GM13977 (cell line): ENCODE results near the gene HLF.

Experiments
- DNase-seq: peaks from one replicate; pipeline ENCODE4 v3.0.0; 2012; ENCODE audit warnings: low spot score
- CTCF ChIP-seq: IDR thresholded peaks from 2 replicates; pipeline ENCODE4 v1.5.1; 2012; ENCODE audit warnings: mild to moderate bottlenecking, control low read depth; ENCODE audit not compliant: insufficient read depth; ENCODE audit errors: extremely low read depth, missing control alignments
- in situ Hi-C: fragments of 300-500 bp; cut with MboI; formaldehyde crosslinking; loops from one replicate; pipeline ENCODE4 v1.12.0; 2022; ENCODE audit warnings: low sequenced_read_pairs, low pct_unique_long_range_greater_than_20kb, mixed read lengths, inconsistent platforms; ENCODE audit not compliant: unreplicated experiment

The HLF gene

DNA sequence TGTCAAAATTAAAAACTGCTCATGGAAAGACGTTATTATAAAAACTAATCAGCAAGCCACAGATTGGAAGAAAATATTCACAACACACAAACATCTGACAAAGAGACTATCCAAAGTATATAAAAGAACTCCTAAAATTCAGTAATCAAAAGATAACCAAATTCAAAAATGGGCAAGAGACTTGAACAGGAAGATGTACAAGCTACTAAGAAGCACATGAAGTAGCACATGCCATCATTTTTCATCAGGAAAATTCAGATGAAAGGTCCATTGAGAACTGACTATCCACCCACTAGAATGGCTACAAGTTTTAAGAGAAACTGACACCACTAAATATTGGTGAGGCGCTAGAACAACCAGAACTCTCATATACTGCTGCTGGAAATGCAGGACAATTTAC, 3.4 kb upstream of the HLF start:
- no peak for TF ChIP-seq CTCF
- DNase-seq: no peak
- in situ Hi-C loops: no loop called here

GRCh38 chr17:55263569-55264277, 1.0 kb upstream of the HLF start:
- in situ Hi-C loops: no loop called here
- TF ChIP-seq CTCF: no peak
- no peak for DNase-seq

DNA sequence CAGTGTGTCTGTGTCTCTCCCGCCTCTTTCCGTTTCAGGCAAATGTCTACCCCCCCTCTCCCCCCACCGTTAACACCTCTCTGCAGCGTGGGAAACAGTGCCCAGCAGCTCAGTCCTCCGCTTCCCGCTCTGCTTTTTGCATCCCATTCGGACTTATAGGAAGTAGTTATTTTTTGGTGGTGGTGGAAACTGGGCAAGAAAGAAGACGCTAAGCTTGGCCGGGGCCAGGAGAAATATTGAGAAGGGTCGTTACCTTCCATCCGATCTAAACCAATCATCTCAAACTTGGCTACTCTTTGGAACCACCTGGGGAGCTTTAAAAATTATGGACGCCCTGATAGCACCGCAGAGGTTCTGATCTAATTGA, 499 bp upstream of the HLF start:
- in situ Hi-C loops: no loop called here
- TF ChIP-seq CTCF: no peak
- DNase-seq: peak; percentile 15

DNA sequence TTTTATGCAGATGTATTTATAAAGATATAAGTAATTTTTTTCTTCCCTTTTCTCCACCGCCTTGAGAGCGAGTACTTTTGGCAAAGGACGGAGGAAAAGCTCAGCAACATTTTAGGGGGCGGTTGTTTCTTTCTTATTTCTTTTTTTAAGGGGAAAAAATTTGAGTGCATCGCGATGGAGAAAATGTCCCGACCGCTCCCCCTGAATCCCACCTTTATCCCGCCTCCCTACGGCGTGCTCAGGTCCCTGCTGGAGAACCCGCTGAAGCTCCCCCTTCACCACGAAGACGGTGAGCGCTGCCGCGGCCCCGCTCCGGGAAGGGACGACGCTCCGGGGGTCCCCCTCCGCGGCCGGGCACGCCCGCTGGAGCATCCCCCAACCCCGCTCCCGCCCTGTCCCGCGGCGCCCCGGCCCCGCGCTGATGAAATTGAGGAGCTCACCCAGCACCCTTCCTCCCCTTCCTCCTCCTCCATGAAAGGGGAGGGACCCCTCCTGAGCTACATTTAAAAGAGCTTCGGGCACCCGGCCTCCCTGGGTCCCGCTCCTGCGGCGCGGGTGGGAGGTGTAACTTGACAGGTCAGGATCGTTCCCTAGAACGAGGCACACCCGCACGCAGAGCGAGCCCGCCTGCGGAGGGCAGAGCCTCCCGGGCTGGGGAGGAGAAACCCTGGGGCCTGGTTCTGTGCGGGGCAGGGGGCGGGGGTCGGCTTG, 706 bp downstream of the HLF start:
- no peak for TF ChIP-seq CTCF
- in situ Hi-C loops: no loop called here
- peak; percentile 17 for DNase-seq

GRCh38 chr17:55266051-55266957, 1.5 kb downstream of the HLF start:
- no peak for DNase-seq
- in situ Hi-C loops: no loop called here

More at GRCh38 chr17:55266051-55266957, 1.5 kb downstream of the HLF start:
- no peak for TF ChIP-seq CTCF
